Epithelial cell of umbilical artery (primary cell): ENCODE data around the gene CDK6. TPM values are rescaled to one million over a fixed set of nuclear protein-coding genes. Genes with fewer than 3 reads are reported as not detected.

ENCODE experiments used
- total RNA-seq: library from RNA; depleted of rRNA; stranded (reverse); fragments of >200 nt; gene quantifications from 2 replicates; pipeline ENCODE4 v1.2.3, GENCODE V29; 2014

The CDK6 gene
- total RNA-seq = 26.3 and 29.8 TPM in 2 replicates

GRCh38 chr7:92836489-92836999, at the start of gene CDK6:
Gene CDK6, minus strand, starts transcription at chr7:92836573. Its CDS starts 3,250 bp downstream, at chr7:92833323.

Other genes starting within 250 kb of the CDK6 start
- gene FAM133B, start 246.2 kb downstream of the CDK6 start, total RNA-seq = 15.9 and 20.1 TPM in 2 replicates